Thymus (tissue), 11 donors: ENCODE results near the gene SLC2A10. TPM values are rescaled to one million over a fixed set of nuclear protein-coding genes. Genes with fewer than 3 reads are reported as not detected.
"Not testable (repeated sequence)": the region's sequence is repeated elsewhere in the genome, so short reads cannot be mapped to it uniquely, and the experiment has no call there.

Source experiments
- DNase-seq, 9 donors: peaks; one replicate each; pipeline ENCODE4 v3.0.0-alpha.2; 2013; ENCODE audit warnings: low spot score in 9 of 9, low read depth in 6 of 9, missing footprints in 1 of 9
- H3K27ac ChIP-seq, 2 donors: one replicate each; pipeline ENCODE4 v1.5.1; 2013; ENCODE audit warnings: control low read depth in 1 of 2, low read depth in 1 of 2, low read length in 1 of 2, mild to moderate bottlenecking in 1 of 2, moderate library complexity in 1 of 2
- H3K27me3 ChIP-seq, 2 donors: one replicate each; pipeline ENCODE4 v1.5.1; 2013; ENCODE audit warnings: low read length in 1 of 2; ENCODE audit not compliant: control insufficient read depth in 2 of 2, insufficient read depth in 1 of 2
- H3K36me3 ChIP-seq, 2 donors: one replicate each; pipeline ENCODE4 v1.5.1; 2013; ENCODE audit warnings: low read length in 1 of 2, mild to moderate bottlenecking in 1 of 2, moderate library complexity in 1 of 2; ENCODE audit not compliant: control insufficient read depth in 2 of 2, insufficient read depth in 2 of 2
- H3K4me1 ChIP-seq, 2 donors: one replicate each; pipeline ENCODE4 v1.5.1; 2013; ENCODE audit warnings: low read length in 2 of 2; ENCODE audit not compliant: control insufficient read depth in 2 of 2, insufficient read depth in 2 of 2
- H3K4me3 ChIP-seq, 2 donors: one replicate each; pipeline ENCODE4 v1.5.1; 2013; ENCODE audit warnings: low read length in 2 of 2, control low read depth in 1 of 2, mild to moderate bottlenecking in 1 of 2
- H3K9me3 ChIP-seq, 2 donors: one replicate each; pipeline ENCODE4 v1.5.1; 2013; ENCODE audit warnings: low read length in 1 of 2, mild to moderate bottlenecking in 1 of 2; ENCODE audit not compliant: control insufficient read depth in 2 of 2, insufficient read depth in 1 of 2
- WGBS: extraction: QIAGEN DNeasy Blood & Tissue Kit; methylation state at CpG from one replicate; pipeline ENCODE4 v1.1.7; 2013; 5-methylcytosine and 5-hydroxymethylcytosine counted together
- polyA plus RNA-seq: library from polyadenylated mRNA; stranded (reverse); fragments of 200-250 nt; gene quantifications from one replicate; pipeline ENCODE4 v1.2.3, GENCODE V29; 2013
- total RNA-seq: library from RNA; stranded (reverse); fragments of 120-200 nt; gene quantifications from one replicate; pipeline ENCODE4 v1.2.4, GENCODE V29; 2013
- donor health status: healthy.

SLC2A10 gene
- total and polyA plus RNA-seq, 2 donors = 2.0 to 4.8 TPM

DNA sequence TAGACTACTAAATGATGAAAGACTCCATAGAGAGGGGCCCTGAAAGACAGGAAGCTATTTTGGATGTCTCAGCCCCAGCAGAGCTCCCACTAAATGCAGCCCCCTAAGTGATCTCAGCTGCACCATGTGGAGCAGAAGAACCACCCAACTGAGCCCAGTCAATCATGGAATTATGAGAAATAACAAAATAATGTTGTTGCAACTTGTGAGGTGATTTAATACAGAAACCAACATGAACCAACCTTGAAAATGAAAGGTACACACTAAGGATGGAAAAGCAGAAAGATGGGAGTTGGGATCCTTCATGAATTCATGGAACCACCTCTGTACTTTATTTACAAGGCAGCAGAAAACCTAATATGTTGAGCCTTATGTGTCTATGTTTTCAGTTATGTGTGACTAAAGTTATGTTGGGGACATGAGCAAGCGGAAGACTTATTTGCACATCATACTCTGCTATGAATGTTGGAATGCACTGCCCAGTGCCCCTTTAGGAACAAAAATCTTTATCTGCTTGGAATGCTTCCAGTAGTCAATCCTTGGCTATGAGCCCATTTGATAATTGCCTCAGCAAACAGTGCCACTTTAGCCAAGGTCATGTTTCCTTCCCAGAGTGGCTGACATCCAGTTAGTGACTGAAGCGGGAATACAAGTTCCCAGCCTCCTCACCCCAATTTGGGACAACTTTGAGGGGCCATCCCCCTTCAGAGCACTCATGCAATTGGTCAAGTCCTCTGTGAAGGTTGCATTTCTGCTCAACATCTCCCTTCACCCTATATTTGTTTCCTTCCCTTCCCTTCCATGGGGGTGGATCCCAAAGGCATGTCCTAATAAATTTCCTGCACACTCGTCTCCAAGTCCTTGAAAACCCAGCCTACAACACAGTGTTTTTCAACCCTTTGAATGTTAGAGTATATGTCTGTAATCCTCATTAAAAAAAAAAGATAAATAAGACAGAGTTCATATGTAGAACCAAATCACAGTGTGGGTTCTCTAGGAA lies 38.6 kb upstream of the SLC2A10 start:
- 96% methylated on average over 3 of the region's 3 CpGs for WGBS
- no peaks in the 10 kb centered on the region for H3K4me1 ChIP-seq
- no peak overlapping the region for H3K27ac ChIP-seq
- H3K4me3 ChIP-seq = no peak overlapping the region
- no peaks in the 10 kb centered on the region for H3K27me3 ChIP-seq
- DNase-seq = no peak
- H3K36me3 ChIP-seq = no peaks in the 10 kb centered on the region
- H3K9me3 ChIP-seq = peaks cover 0 to 5% of the 10 kb centered on the region in 2 donors

DNA sequence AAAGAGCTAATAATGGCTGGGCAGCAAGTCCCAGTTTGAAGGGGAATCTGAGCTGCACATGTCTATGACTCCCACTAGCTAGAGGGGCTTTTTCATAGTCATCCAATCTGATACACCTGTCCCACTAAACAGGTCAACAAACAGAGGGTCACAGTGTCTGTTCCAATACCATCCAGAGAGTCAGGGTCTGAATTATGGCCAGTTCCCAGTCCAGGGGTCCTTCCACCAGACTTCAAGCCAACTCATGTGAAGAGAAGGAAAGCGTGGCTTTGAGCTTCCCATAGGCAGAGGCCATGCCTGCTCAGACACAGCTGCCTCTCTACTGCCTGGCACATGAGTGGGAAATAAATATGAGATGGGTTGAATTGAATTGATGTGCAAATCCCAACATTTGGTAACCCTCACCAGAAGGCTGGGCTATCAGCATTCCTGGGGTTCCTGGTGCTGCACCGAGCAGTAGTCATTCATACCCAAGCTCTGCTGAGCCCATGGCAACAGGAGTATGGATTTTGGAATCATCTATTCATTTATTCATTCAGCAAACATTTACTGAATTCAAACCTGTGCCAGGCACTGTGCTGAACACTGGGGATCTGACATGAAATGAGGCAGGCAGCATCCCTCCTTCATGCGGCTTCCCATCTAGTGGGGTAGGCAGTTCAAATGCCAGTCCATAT lies 37.4 kb upstream of the SLC2A10 start:
- H3K27ac ChIP-seq = no peak overlapping the region
- no peaks in the 10 kb centered on the region for H3K4me1 ChIP-seq
- DNase-seq = no peak
- 96% methylated on average over 3 of the region's 3 CpGs for WGBS
- no peaks in the 10 kb centered on the region for H3K27me3 ChIP-seq
- no peak overlapping the region for H3K4me3 ChIP-seq
- H3K36me3 ChIP-seq = no peaks in the 10 kb centered on the region
- peaks cover 0 to 5% of the 10 kb centered on the region in 2 donors for H3K9me3 ChIP-seq

DNA sequence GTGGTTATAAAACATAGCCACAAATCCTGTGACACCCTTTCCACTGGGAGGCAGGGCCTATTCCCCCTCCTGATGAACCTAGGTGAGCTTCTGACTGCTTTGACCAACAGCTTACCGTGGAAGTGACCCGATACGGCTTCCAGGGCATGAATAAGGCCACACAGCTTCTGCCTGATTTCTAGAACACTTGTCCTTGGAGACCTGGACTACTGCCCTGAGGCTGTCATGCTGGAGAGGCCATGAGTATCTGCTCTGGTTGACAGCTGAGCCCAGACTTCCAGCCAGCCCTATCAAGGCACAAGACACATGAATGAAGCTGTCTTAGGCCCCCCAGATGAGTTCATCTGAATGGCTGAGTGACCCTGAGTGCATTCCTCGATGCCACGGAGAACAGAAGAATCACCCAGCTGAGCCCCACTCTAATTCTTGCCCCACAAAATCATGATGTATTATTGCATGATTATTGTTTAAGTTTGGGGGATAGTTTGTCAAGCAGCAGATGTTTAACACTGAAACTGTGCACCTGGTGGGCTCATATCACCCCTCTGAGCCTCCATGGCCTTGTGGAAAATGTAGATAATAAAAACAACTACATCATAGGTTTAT lies 36.8 kb upstream of the SLC2A10 start:
- Histone ChIP-seq H3K9me3 (peaks cover 0 to 5% of the 10 kb centered on the region in 2 donors), H3K36me3 (no peaks in the 10 kb centered on the region), H3K4me1 (no peaks in the 10 kb centered on the region), H3K4me3 (no peak overlapping the region), H3K27ac (no peak overlapping the region), H3K27me3 (no peaks in the 10 kb centered on the region)
- DNase-seq = no peak
- 97% methylated on average over 5 of the region's 5 CpGs for WGBS

DNA sequence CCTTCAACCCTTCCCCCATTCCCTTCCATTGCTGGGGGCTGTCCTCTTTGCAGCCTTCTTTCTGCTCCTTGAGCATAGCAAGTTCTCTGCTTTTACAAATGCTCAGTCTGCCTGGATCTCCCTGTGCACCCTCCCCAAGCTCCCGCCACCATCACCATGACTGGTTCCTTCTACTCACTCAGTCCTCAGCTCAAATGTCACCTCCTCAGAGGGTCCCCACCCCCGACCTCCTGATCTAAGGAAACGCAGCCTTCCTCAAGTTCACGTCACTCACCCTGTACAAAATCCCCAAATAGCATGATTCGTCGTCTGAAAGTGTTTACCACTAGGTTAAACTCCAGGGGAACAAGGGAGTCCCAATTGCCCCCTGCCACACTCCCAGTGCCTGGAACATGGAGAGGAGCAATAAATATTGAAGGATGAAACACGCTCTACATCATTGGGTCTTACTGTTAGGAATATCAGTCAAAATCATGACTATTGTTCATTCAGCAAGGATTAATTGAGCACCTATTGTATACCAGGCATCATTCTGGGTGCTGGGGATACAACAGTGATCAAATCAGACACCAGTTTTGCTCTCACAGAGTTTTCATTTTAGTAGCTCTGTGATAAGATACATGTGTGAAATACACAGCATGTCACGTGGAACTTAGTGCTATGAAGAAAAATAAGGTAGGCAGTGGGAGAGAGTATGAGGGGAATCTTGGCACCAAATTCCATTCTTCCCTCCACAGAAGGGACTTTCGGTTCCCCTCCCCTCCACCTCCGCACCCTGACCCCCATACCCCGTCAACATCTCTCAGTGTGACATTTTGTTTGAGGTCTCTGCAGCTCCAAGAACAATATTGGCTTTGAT lies 35.8 kb upstream of the SLC2A10 start:
- DNase-seq = no peak
- H3K9me3 ChIP-seq = peaks cover 0 to 5% of the 10 kb centered on the region in 2 donors
- H3K4me1 ChIP-seq = no peaks in the 10 kb centered on the region
- no peaks in the 10 kb centered on the region for H3K27me3 ChIP-seq
- H3K4me3 ChIP-seq = no peak overlapping the region
- 93% methylated on average over 11 of the region's 11 CpGs for WGBS
- no peak overlapping the region for H3K27ac ChIP-seq
- H3K36me3 ChIP-seq = no peaks in the 10 kb centered on the region

DNA sequence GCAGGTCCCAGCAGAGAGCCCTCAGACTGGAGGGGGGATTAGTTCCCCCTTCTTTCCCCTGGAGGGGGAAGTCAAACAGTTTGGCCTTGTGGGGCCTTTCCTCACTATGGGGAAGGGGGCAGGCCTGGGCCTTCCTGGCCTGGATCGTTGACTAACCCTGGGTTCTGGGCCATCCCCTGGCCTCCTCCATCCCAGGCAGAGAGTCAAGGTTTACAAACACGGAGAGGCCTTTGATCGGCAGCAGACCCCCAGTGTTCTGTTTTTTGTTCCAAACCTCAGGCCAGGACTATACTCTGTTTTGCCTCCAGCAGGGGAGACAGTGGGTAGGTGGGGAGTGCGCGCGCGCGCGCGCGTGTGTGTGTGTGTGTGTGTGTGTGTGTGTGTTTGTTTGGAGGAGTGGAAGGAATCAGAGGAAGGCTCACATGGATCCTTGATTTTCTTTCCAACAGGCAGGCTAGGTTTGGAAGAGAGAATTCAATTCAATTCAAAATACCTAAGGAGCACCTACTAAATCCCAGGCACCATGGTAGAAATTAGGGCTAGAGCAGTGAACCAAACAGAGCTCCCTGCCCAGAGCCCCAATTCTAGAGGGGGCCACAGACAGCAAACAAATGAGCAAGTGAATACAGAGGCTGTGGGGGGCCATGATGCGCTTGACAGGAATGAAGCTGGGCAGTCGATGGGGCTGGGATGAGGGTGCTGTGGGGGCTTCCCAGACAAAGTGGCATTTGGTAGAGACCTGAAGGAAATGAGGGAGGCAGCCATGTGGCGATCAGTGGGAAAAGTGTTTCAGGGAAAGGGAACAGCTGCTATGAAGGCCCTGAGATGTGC lies 35.0 kb upstream of the SLC2A10 start:
- Histone ChIP-seq H3K27ac (no peak overlapping the region), H3K4me3 (no peak overlapping the region), H3K36me3 (no peaks in the 10 kb centered on the region), H3K9me3 (peaks cover 0 to 5% of the 10 kb centered on the region in 2 donors), H3K4me1 (no peaks in the 10 kb centered on the region), H3K27me3 (no peaks in the 10 kb centered on the region)
- 79% methylated on average over 14 of the region's 14 CpGs for WGBS
- no peak for DNase-seq

DNA sequence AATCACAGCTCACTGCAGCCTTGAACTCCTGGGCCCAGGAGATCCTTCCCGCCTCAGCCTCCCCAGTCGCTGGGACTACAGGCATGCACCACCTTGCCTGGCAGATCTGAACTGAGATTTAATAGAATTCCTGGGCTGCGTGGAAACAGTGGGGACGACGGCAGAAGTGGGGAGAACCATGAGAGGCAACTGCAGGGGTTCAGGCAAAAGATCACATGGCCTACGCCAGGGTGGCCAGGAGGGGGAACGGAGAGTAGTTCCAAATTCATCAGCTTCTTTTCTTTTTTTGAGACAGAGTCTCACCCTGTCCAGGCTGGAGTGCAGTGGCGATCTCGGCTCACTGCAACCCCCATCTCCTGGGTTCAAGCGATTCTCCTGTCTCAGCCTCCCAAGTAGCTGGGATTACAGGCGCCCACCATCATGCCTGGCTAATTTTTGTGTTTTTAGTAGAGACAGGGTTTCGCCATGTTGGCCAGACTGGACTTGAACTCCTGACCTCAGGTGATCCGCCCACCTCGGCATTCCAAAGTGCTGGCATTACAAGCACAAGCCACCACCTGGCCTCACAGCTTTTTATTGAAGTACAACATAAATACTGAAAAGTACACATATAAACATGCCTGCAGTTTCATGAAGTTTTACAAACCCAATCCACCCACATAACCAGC lies 32.7 kb upstream of the SLC2A10 start:
- not testable (repeated sequence) for H3K9me3 ChIP-seq, H3K27ac ChIP-seq, H3K36me3 ChIP-seq, H3K4me1 ChIP-seq, H3K27me3 ChIP-seq, DNase-seq, H3K4me3 ChIP-seq
- 97% methylated on average over 13 of the region's 14 CpGs for WGBS

DNA sequence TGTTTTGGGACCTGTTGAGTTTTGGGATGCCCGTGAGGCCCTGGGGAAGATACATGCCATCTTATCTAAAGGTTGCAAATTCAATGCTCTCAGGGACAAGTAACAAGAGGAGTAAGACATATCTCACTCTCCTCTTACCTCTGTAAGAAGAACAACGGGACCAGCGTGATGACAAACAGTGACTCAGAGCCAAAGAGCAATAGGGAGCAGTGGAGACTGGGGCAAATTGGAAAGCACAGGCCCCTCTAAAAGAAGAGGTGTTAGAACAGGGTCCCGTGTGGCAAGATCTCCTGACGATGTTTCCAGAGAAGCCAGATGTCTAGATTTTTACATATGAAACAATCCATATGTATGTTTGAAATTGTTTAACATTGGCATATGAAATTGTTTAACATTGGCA lies 31.8 kb upstream of the SLC2A10 start:
- Histone ChIP-seq H3K27ac (no peak overlapping the region), H3K27me3 (no peaks in the 10 kb centered on the region), H3K4me3 (no peak overlapping the region), H3K9me3 (no peaks in the 10 kb centered on the region), H3K36me3 (no peaks in the 10 kb centered on the region), H3K4me1 (no peaks in the 10 kb centered on the region)
- WGBS = 96% methylated on average over 5 of the region's 5 CpGs
- no peak for DNase-seq

DNA sequence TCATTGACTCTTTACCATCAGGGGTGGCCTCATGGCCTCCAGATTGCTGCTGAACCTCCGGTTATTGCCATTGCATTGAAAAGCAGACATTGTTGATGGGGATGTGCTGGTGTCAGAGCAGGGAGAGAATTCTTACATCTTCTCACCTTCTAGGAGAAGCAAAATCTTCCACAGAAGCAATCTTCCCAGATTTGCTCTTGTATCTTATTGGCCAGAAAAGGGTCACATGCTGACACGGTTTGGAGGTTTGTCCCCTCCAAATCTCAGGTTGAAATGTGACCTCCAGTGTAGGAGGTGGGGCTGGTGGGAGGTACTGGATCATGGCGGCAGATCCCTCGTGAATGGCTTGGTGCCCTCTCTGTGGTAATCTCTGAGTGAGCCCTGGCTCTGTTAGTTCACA lies 30.9 kb upstream of the SLC2A10 start:
- H3K27ac ChIP-seq = no peak overlapping the region
- H3K9me3 ChIP-seq = no peaks in the 10 kb centered on the region
- H3K4me1 ChIP-seq = no peaks in the 10 kb centered on the region
- WGBS = 96% methylated on average over 4 of the region's 4 CpGs
- no peak for DNase-seq
- peaks cover 0 to 2% of the 10 kb centered on the region in 2 donors for H3K36me3 ChIP-seq
- H3K27me3 ChIP-seq = no peaks in the 10 kb centered on the region
- no peak overlapping the region for H3K4me3 ChIP-seq
